ENCODE measurements around the gene CIDEA.
"Not testable (repeated sequence)": the region's sequence is repeated elsewhere in the genome, so short reads cannot be mapped to it uniquely, and the experiment has no call there.

- TF ChIP-seq CTCF, POLR2A (IDR thresholded peaks at IDR 0.05): not testable (repeated sequence)
These were observed 26.6 kb upstream of the CIDEA start for GRCh38 chr18:12227399-12228186.

All from body of pancreas (tissue), 4 donors.